ENCODE data around the gene CISH. TPM values are rescaled to one million over a fixed set of nuclear protein-coding genes. Genes with fewer than 3 reads are reported as not detected.

CISH gene
- total and polyA plus RNA-seq, 10 of the 15 experiments (the other 5 are each of a cell fraction or from before 2014, with no cell fraction given) = 0.21 to 4.4 (median 1.8) TPM

- intact Hi-C loops (cut with micrococcal nuclease; ENCODE audit: unreplicated experiment) = no loop called here
- POLR2A ChIA-PET = interaction anchor here (1.4 to 3.1 kb wide), 3 partner anchors 19 to 48 kb away, joined by 10 to 16 read pairs (median 10); partner anchors contain the start of gene CISH
- whole genome bisulfite sequencing (ENCODE audit: insufficient coverage, insufficient replicate concordance, low lambda C conversion rate, missing lambda C conversion rate) = 59% methylated on average over 4 of the region's 4 CpGs
- H3K9me3 ChIP-seq (replicated peaks; ENCODE audit: control insufficient read depth, insufficient read depth, low read length) = no peaks in the 10 kb centered on the region
- RAD21 ChIA-PET (ENCODE audit: unreplicated experiment) = interaction anchor here (1.1 to 7.1 kb wide), 4 partner anchors 14 to 43 kb away, joined by 4 to 244 read pairs (median 51); partner anchors contain the start of genes CISH and MAPKAPK3
- H3K4me3 ChIP-seq = no peak overlapping the region
- SMC1A ChIA-PET (ENCODE audit: uncharacterized antibody, unreplicated experiment) = interaction anchor here (1.2 to 6.5 kb wide), 6 partner anchors 19 to 81 kb away, joined by 3 to 137 read pairs (median 7); partner anchors contain the start of genes CISH and MAPKAPK3
- H3K9ac ChIP-seq (ENCODE audit: control insufficient read depth, insufficient read depth, low read length) = no peak overlapping the region
- no peak overlapping the region for H3K27ac ChIP-seq (ENCODE audit: control insufficient read depth, insufficient read depth)
- ATAC-seq = no peak
- peaks cover 13% of the 10 kb centered on the region for H3K4me1 ChIP-seq (ENCODE audit: control insufficient read depth, insufficient read depth, low read length)
- peaks cover 5% of the 10 kb centered on the region for H3K79me2 ChIP-seq (ENCODE audit: control insufficient read depth, insufficient read depth, low read length)
- DNase-seq (ENCODE audit: low read depth, low spot score) = no peak
- no peak overlapping the region for H3K4me2 ChIP-seq (ENCODE audit: control insufficient read depth, insufficient read depth)
- no peak for FAIRE-seq
- BruUV-seq (replicated peaks) = no TSS peak
- H2AFZ ChIP-seq (ENCODE audit: control insufficient read depth, low read depth, low read length) = no peak overlapping the region
- CTCF ChIA-PET = interaction anchor here (1.0 to 11.6 kb wide), 8 partner anchors 15 to 83 kb away, joined by 3 to 410 read pairs (median 6); partner anchors contain the start of genes CISH and MAPKAPK3
- no peaks in the 10 kb centered on the region for H3K27me3 ChIP-seq (replicated peaks in 1 of 2; ENCODE audit: control insufficient read depth in 2 of 2, insufficient read depth in 2 of 2, low read length in 1 of 2)
- H3K36me3 ChIP-seq (ENCODE audit: control insufficient read depth in 2 of 2, insufficient read depth in 2 of 2, low read length in 1 of 2) = no peaks in the 10 kb centered on the region; a peak in 2 of 4 replicates
- H4K20me1 ChIP-seq (ENCODE audit: control insufficient read depth, insufficient read depth) = no peaks in the 10 kb centered on the region
- in situ Hi-C loops (cut with MboI) = no loop called here
- TF ChIP-seq STAT1 (conservative IDR thresholded peaks at IDR 0.05) (no peak), YY1 (IDR thresholded peaks at IDR 0.05; ENCODE audit: low read depth, low read length) (no peak), SIX5 (IDR thresholded peaks at IDR 0.05; ENCODE audit: low read depth, low read length, severe bottlenecking) (no peak), CREM (IDR thresholded peaks at IDR 0.05; ENCODE audit: low read depth) (no peak), ZSCAN29 (IDR thresholded peaks at IDR 0.05) (no peak), ZZZ3 (IDR thresholded peaks at IDR 0.05; ENCODE audit: control insufficient read depth, insufficient read length, low read depth) (no peak), ASH2L (IDR thresholded peaks at IDR 0.05; ENCODE audit: borderline replicate concordance, low read depth) (no peak), ATF3 (IDR thresholded peaks at IDR 0.05; ENCODE audit: borderline replicate concordance, extremely low read depth, low read depth, low read length) (no peak), HDGF (IDR thresholded peaks at IDR 0.05) (no peak), ZBTB33 (IDR thresholded peaks at IDR 0.05) (no peak), EGR1 (IDR thresholded peaks at IDR 0.05; ENCODE audit: borderline replicate concordance in 1 of 2, low read depth in 2 of 2, low read length in 2 of 2) (no peak), RBBP5 (conservative IDR thresholded peaks at IDR 0.05) (no peak), CUX1 (IDR thresholded peaks at IDR 0.05; ENCODE audit: insufficient replicate concordance, low read depth, low read length) (no peak), NFYA (IDR thresholded peaks at IDR 0.05; ENCODE audit: borderline replicate concordance, low read depth, low read length) (no peak), EP300 (IDR thresholded peaks at IDR 0.05; ENCODE audit: borderline replicate concordance in 1 of 2, control insufficient read depth in 1 of 2, low read depth in 2 of 2, low read length in 2 of 2) (no peak), HCFC1 (IDR thresholded peaks at IDR 0.05; ENCODE audit: low read length) (no peak)
Observed at GRCh38 chr3:50571486-50571885, 40.1 kb downstream of the CISH start.

Data from GM12878 (cell line).